ENCODE measurements around the gene CD300LG. TPM values are rescaled to one million over a fixed set of nuclear protein-coding genes. Genes with fewer than 3 reads are reported as not detected.
"Not testable (repeated sequence)": the region's sequence is repeated elsewhere in the genome, so short reads cannot be mapped to it uniquely, and the experiment has no call there.

CD300LG gene
- total RNA-seq, 1 experiment from 2014 or later: not detected

GRCh38 chr17:43832168-43832975 is 14.6 kb upstream of the CD300LG start:
- Histone ChIP-seq H3K27ac (no peak overlapping the region), H3K9me3 (replicated peaks) (0 out of 2 replicates have a peak, but pooled peaks cover 5% of the 10 kb centered on the region), H3K27me3 (replicated peaks) (no peaks in the 10 kb centered on the region), H3K4me3 (peak overlapping the region; percentile 66), H3K36me3 (peaks cover 39% of the 10 kb centered on the region), H3K4me1 (replicated peaks) (peaks cover 11% of the 10 kb centered on the region)
- DNase-seq (ENCODE audit: low read depth in 1 of 2, low spot score in 2 of 2): peak; percentile 62 to 83

- Histone ChIP-seq H3K4me1 (replicated peaks) (peaks cover 11% of the 10 kb centered on the region), H3K9me3 (replicated peaks) (0 out of 2 replicates have a peak, but pooled peaks cover 5% of the 10 kb centered on the region), H3K36me3 (peaks cover 31% of the 10 kb centered on the region), H3K4me3 (peak within 1 kb of the TSS; percentile 66), H3K27ac (no peak within 1 kb of the TSS), H3K27me3 (replicated peaks) (0 out of 2 replicates have a peak, but pooled peaks cover 5% of the 10 kb centered on the region)
- peak; percentile 69 to 73 for DNase-seq (ENCODE audit: low read depth in 1 of 2, low spot score in 2 of 2)
Observed at GRCh38 chr17:43832976-43833829, 13.8 kb upstream of the CD300LG start, which contains the start of gene MPP3. Gene MPP3, minus strand, starts transcription at chr17:43833146. Its CDS starts 1,240 bp downstream, at chr17:43831906.

DNA sequence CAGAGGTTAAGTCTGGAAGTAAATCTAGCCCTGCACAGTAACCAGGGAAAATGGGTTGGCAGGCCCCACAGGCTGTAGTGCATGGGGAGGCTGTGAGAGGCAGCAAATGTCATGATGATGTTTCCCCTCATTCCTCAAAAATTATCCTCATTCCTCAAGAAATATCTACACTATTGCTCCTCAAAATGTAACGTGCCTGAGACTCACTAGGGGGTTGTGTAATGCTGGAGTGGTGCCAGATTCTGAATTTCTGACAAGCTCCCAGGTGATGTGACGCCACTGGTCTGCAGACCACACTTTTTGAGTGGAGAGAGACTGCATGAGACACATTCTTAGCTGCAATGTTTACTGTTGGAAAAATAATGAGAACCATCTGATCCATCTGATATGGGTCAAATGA is 12.9 kb upstream of the CD300LG start:
- DNase-seq (ENCODE audit: low read depth in 1 of 2, low spot score in 2 of 2): no peak
- peaks cover 23% of the 10 kb centered on the region for H3K36me3 ChIP-seq

GRCh38 chr17:43839670-43840108 is 7.3 kb upstream of the CD300LG start:
- DNase-seq (ENCODE audit: low read depth in 1 of 2, low spot score in 2 of 2): no peak
- Histone ChIP-seq H3K27me3 (replicated peaks) (peaks cover 18% of the 10 kb centered on the region; the same call in 1 of the 2 replicates), H3K9me3 (replicated peaks) (no peaks in the 10 kb centered on the region), H3K27ac (no peak overlapping the region), H3K4me3 (no peak overlapping the region), H3K4me1 (replicated peaks) (0 out of 2 replicates have a peak, but pooled peaks cover 3% of the 10 kb centered on the region), H3K36me3 (no peaks in the 10 kb centered on the region)

More for the DNA sequence above, 12.9 kb upstream of the CD300LG start:
- Histone ChIP-seq H3K4me3 (no peak overlapping the region), H3K9me3 (replicated peaks) (0 out of 2 replicates have a peak, but pooled peaks cover 5% of the 10 kb centered on the region), H3K27ac (no peak overlapping the region), H3K4me1 (replicated peaks) (peaks cover 11% of the 10 kb centered on the region), H3K27me3 (replicated peaks) (0 out of 2 replicates have a peak, but pooled peaks cover 5% of the 10 kb centered on the region)

GRCh38 chr17:43840814-43841213 is 6.2 kb upstream of the CD300LG start:
- Histone ChIP-seq H3K9me3 (replicated peaks) (no peaks in the 10 kb centered on the region), H3K4me1 (replicated peaks) (0 out of 2 replicates have a peak, but pooled peaks cover 3% of the 10 kb centered on the region), H3K4me3 (no peak overlapping the region), H3K27me3 (replicated peaks) (peaks cover 18% of the 10 kb centered on the region; the same call in 1 of the 2 replicates), H3K36me3 (no peaks in the 10 kb centered on the region), H3K27ac (no peak overlapping the region)
- DNase-seq (ENCODE audit: low read depth in 1 of 2, low spot score in 2 of 2): no peak

- DNase-seq (ENCODE audit: low read depth in 1 of 2, low spot score in 2 of 2): no peak
- H3K9me3 ChIP-seq (replicated peaks): no peaks in the 10 kb centered on the region
- H3K27me3 ChIP-seq (replicated peaks): peaks cover 18% of the 10 kb centered on the region; the same call in 1 of the 2 replicates
- no peak overlapping the region for H3K27ac ChIP-seq
- H3K4me1 ChIP-seq (replicated peaks): 0 out of 2 replicates have a peak, but pooled peaks cover 3% of the 10 kb centered on the region
- H3K4me3 ChIP-seq: no peak overlapping the region
- H3K36me3 ChIP-seq: no peaks in the 10 kb centered on the region
Observed at GRCh38 chr17:43841282-43841681, 5.7 kb upstream of the CD300LG start.

GRCh38 chr17:43842091-43842974 is 4.6 kb upstream of the CD300LG start:
- H3K9me3 ChIP-seq (replicated peaks); DNase-seq (ENCODE audit: low read depth in 1 of 2, low spot score in 2 of 2); H3K4me1 ChIP-seq (replicated peaks); H3K36me3 ChIP-seq; H3K27ac ChIP-seq; H3K4me3 ChIP-seq: not testable (repeated sequence)
- peaks cover 18% of the 10 kb centered on the region; the same call in 1 of the 2 replicates for H3K27me3 ChIP-seq (replicated peaks)

GRCh38 chr17:43842975-43843325 is 4.0 kb upstream of the CD300LG start:
- no peaks in the 10 kb centered on the region for H3K36me3 ChIP-seq
- no peak overlapping the region for H3K4me3 ChIP-seq
- peaks cover 19% of the 10 kb centered on the region; the same call in 1 of the 2 replicates for H3K27me3 ChIP-seq (replicated peaks)
- H3K9me3 ChIP-seq (replicated peaks): no peaks in the 10 kb centered on the region
- no peak overlapping the region for H3K27ac ChIP-seq
- H3K4me1 ChIP-seq (replicated peaks): 0 out of 2 replicates have a peak, but pooled peaks cover 3% of the 10 kb centered on the region
- DNase-seq (ENCODE audit: low read depth in 1 of 2, low spot score in 2 of 2): no peak

- Histone ChIP-seq H3K4me1 (replicated peaks) (0 out of 2 replicates have a peak, but pooled peaks cover 3% of the 10 kb centered on the region), H3K4me3 (no peak overlapping the region), H3K27ac (no peak overlapping the region), H3K9me3 (replicated peaks) (no peaks in the 10 kb centered on the region), H3K27me3 (replicated peaks) (peaks cover 19% of the 10 kb centered on the region; the same call in 1 of the 2 replicates), H3K36me3 (no peaks in the 10 kb centered on the region)
- DNase-seq (ENCODE audit: low read depth in 1 of 2, low spot score in 2 of 2): no peak
Observed at GRCh38 chr17:43844241-43844640, 2.7 kb upstream of the CD300LG start.

GRCh38 chr17:43845766-43846165 is 1.2 kb upstream of the CD300LG start:
- peaks cover 15% of the 10 kb centered on the region for H3K27me3 ChIP-seq (replicated peaks)
- no peak for DNase-seq (ENCODE audit: low read depth in 1 of 2, low spot score in 2 of 2)
- no peak overlapping the region for H3K4me3 ChIP-seq
- H3K36me3 ChIP-seq: no peaks in the 10 kb centered on the region
- H3K27ac ChIP-seq: no peak overlapping the region
- H3K4me1 ChIP-seq (replicated peaks): 0 out of 2 replicates have a peak, but pooled peaks cover 3% of the 10 kb centered on the region
- H3K9me3 ChIP-seq (replicated peaks): no peaks in the 10 kb centered on the region

DNA sequence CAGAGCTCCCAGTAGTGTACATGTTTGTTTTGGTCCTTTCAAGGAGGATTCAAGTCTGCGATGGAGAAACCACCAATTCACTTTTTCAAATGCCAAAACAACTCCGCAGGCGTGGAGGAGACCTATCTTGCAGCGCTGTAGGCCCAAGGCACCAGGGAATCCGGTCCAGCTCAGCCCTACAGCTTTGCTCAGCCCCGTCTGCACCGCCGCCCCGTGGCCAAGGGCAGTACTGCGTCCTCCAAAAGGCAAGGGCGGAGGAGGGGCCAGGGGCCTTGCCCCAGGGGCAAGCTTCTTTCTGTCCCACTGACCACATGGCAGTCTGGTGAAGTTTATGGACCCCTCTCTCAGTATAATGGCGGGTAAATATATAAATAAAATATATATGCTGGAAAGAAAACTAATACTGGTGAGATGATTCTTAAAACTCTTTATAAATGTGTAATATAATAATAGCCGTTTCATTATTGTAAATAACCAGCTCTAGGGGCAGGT is 709 bp upstream of the CD300LG start:
- H3K4me1 ChIP-seq (replicated peaks): 0 out of 2 replicates have a peak, but pooled peaks cover 3% of the 10 kb centered on the region
- H3K4me3 ChIP-seq: no peak overlapping the region
- peak; percentile 70 to 88 for DNase-seq (ENCODE audit: low read depth in 1 of 2, low spot score in 2 of 2)
- H3K36me3 ChIP-seq: no peaks in the 10 kb centered on the region
- no peaks in the 10 kb centered on the region for H3K9me3 ChIP-seq (replicated peaks)
- no peak overlapping the region for H3K27ac ChIP-seq
- H3K27me3 ChIP-seq (replicated peaks): peaks cover 13% of the 10 kb centered on the region

- Histone ChIP-seq H3K36me3 (no peaks in the 10 kb centered on the region), H3K4me3 (no peak overlapping the region), H3K27me3 (replicated peaks) (peaks cover 17% of the 10 kb centered on the region), H3K4me1 (replicated peaks) (no peaks in the 10 kb centered on the region), H3K27ac (no peak overlapping the region), H3K9me3 (replicated peaks) (no peaks in the 10 kb centered on the region)
- no peak for DNase-seq (ENCODE audit: low read depth in 1 of 2, low spot score in 2 of 2)
Observed at GRCh38 chr17:43848601-43849000, 1.6 kb downstream of the CD300LG start.
